HEK293T (cell line): ENCODE measurements around the gene SLC25A36.

ENCODE experiments used
- SP1 ChIP-seq: fragments of 450-650 bp; IDR thresholded peaks from 2 replicates; pipeline ENCODE4 v1.6.1; 2017
- TF ChIP-seq, protein P1 (sequence below): fragments of 450-650 bp; IDR thresholded peaks from 2 replicates; pipeline ENCODE4 v1.6.1; 2016

DNA sequence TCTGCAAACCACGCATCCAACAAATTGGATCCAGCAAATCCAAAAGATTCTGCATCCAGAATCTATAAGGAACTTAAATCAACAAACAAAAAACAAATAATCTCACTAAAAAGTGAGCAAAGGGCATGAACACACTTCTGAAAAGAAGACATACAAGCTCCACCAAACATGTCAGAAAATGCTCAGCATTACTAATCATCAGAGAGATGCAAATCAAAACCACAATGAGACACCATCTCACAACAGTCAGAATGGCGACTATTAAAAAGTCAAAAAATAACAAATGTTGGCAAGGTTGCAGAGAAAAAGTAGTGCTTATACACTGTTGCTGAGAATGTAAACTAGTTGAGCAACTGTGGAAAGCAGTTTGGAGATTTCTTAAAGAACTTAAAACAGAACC lies 21.6 kb upstream of the SLC25A36 start:
- no peak for TF ChIP-seq SP1
- TF ChIP-seq, protein P1, sequence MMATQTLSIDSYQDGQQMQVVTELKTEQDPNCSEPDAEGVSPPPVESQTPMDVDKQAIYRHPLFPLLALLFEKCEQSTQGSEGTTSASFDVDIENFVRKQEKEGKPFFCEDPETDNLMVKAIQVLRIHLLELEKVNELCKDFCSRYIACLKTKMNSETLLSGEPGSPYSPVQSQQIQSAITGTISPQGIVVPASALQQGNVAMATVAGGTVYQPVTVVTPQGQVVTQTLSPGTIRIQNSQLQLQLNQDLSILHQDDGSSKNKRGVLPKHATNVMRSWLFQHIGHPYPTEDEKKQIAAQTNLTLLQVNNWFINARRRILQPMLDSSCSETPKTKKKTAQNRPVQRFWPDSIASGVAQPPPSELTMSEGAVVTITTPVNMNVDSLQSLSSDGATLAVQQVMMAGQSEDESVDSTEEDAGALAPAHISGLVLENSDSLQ: no peak
